OCI-LY3 (cell line): ENCODE results near the gene ME1.

ENCODE experiments used
- H2AFZ ChIP-seq: fragments of 200-600, 300-600 bp; shearing (Covaris generic); 2 replicates; pipeline ENCODE4 v1.6.0; 2014; ENCODE audit warnings: antibody characterized with exemption, low read depth, low read length
- H3K27ac ChIP-seq: fragments of 200-600, 300-600 bp; sonication (generic); 2 replicates; pipeline ENCODE4 v1.5.1; 2014; ENCODE audit warnings: mild to moderate bottlenecking, low read length, moderate library complexity, mixed read lengths
- H3K27me3 ChIP-seq: fragments of 200-600, 300-600 bp; sonication (generic); 2 replicates; pipeline ENCODE4 v1.6.1; 2014; ENCODE audit warnings: low read depth, low read length, mixed read lengths
- H3K36me3 ChIP-seq: fragments of 200-600, 300-600 bp; sonication (generic); replicated peaks from 2 replicates; pipeline ENCODE3; 2014; ENCODE audit warnings: low read depth, low read length, mixed read lengths
- H3K4me1 ChIP-seq: fragments of 300-600, 200-600 bp; sonication (generic); 2 replicates; pipeline ENCODE4 v1.6.1; 2014; ENCODE audit warnings: low read length, mixed read lengths
- H3K4me2 ChIP-seq: fragments of 200-600, 300-600 bp; sonication (generic); 2 replicates; pipeline ENCODE4 v1.6.1; 2014; ENCODE audit warnings: low read length, mixed read lengths
- H3K4me3 ChIP-seq: fragments of 300-600, 200-600 bp; sonication (generic); 2 replicates; pipeline ENCODE4 v1.5.1; 2014; ENCODE audit warnings: antibody characterized with exemption, mild to moderate bottlenecking, low read length, moderate library complexity
- H3K79me2 ChIP-seq: fragments of 300-600, 200-600 bp; shearing (Covaris generic); 2 replicates; pipeline ENCODE4 v1.6.1; 2014; ENCODE audit warnings: mild to moderate bottlenecking, low read length, mixed read lengths
- H3K9ac ChIP-seq: fragments of 300-600, 200-600 bp; shearing (Covaris generic); 2 replicates; pipeline ENCODE4 v1.6.0; 2014; ENCODE audit warnings: mild to moderate bottlenecking, low read length, moderate library complexity
- H3K9me3 ChIP-seq: fragments of 200-600, 300-600 bp; shearing (Covaris generic); 2 replicates; pipeline ENCODE4 v1.6.1; 2014; ENCODE audit warnings: low read length, mixed read lengths; ENCODE audit not compliant: insufficient read depth
- H4K20me1 ChIP-seq: fragments of 200-600, 300-600 bp; sonication (generic); 2 replicates; pipeline ENCODE4 v1.6.1; 2016; ENCODE audit warnings: low read length, mixed read lengths; ENCODE audit not compliant: insufficient read depth
- CTCF ChIP-seq: fragments of 200-600, 300-600 bp; sonication (generic); IDR thresholded peaks from 2 replicates; pipeline ENCODE4 v1.5.1; 2014; ENCODE audit warnings: antibody characterized with exemption, low read length, low read depth
- EZH2phosphoT487 ChIP-seq: fragments of 200-600 bp; shearing (Covaris generic); IDR thresholded peaks from 2 replicates; pipeline ENCODE4 v1.6.1; 2018; ENCODE audit warnings: antibody characterized with exemption, mixed run types, low read depth

ME1 gene

GRCh38 chr6:83273596-83273995 lies 157.3 kb downstream of the ME1 start:
- no peaks in the 10 kb centered on the region for H3K9me3 ChIP-seq
- TF ChIP-seq CTCF: no peak
- H3K36me3 ChIP-seq: no peaks in the 10 kb centered on the region
- no peak overlapping the region for H3K4me2 ChIP-seq
- no peak overlapping the region for H3K27ac ChIP-seq
- H3K27me3 ChIP-seq: no peaks in the 10 kb centered on the region
- H3K4me1 ChIP-seq: peaks cover 8% of the 10 kb centered on the region; the same call in 1 of the 2 replicates
- H4K20me1 ChIP-seq: no peaks in the 10 kb centered on the region
- no peaks in the 10 kb centered on the region for H3K79me2 ChIP-seq
- no peak overlapping the region for H3K9ac ChIP-seq
- H2AFZ ChIP-seq: no peak overlapping the region
- H3K4me3 ChIP-seq: no peak overlapping the region

GRCh38 chr6:83270971-83271719 lies 159.7 kb downstream of the ME1 start:
- Histone ChIP-seq H3K79me2 (no peaks in the 10 kb centered on the region), H3K27ac (no peak overlapping the region), H3K9ac (no peak overlapping the region), H3K4me2 (no peak overlapping the region), H4K20me1 (no peaks in the 10 kb centered on the region), H3K27me3 (no peaks in the 10 kb centered on the region), H2AFZ (no peak overlapping the region), H3K4me3 (no peak overlapping the region), H3K9me3 (no peaks in the 10 kb centered on the region), H3K4me1 (peaks cover 8% of the 10 kb centered on the region; the same call in 1 of the 2 replicates), H3K36me3 (no peaks in the 10 kb centered on the region)
- TF ChIP-seq CTCF (no peak), EZH2phosphoT487 (no peak)

GRCh38 chr6:83265384-83265783 lies 165.5 kb downstream of the ME1 start:
- Histone ChIP-seq H3K27me3 (no peaks in the 10 kb centered on the region), H3K79me2 (no peaks in the 10 kb centered on the region), H3K36me3 (no peaks in the 10 kb centered on the region), H3K4me1 (no peaks in the 10 kb centered on the region), H4K20me1 (no peaks in the 10 kb centered on the region), H3K4me2 (no peak overlapping the region), H3K9me3 (no peaks in the 10 kb centered on the region), H3K4me3 (no peak overlapping the region), H2AFZ (no peak overlapping the region), H3K27ac (no peak overlapping the region), H3K9ac (no peak overlapping the region)
- TF ChIP-seq CTCF (no peak), EZH2phosphoT487 (no peak)

- TF ChIP-seq CTCF: no peak
- TF ChIP-seq EZH2phosphoT487: no peak
- no peaks in the 10 kb centered on the region for H3K27me3 ChIP-seq
- no peak overlapping the region for H3K4me2 ChIP-seq
- H3K4me3 ChIP-seq: no peak overlapping the region
- no peaks in the 10 kb centered on the region for H3K4me1 ChIP-seq
- no peaks in the 10 kb centered on the region for H3K36me3 ChIP-seq
- no peaks in the 10 kb centered on the region for H4K20me1 ChIP-seq
- no peak overlapping the region for H3K9ac ChIP-seq
- no peak overlapping the region for H2AFZ ChIP-seq
- no peaks in the 10 kb centered on the region for H3K9me3 ChIP-seq
- no peak overlapping the region for H3K27ac ChIP-seq
- H3K79me2 ChIP-seq: no peaks in the 10 kb centered on the region
Observed at GRCh38 chr6:83260577-83260976, 170.3 kb downstream of the ME1 start.
